GM12874 (cell line): ENCODE data around the gene SCAMP4.

Experiments
- CTCF ChIP-seq: IDR thresholded peaks from 2 replicates; pipeline ENCODE4 v1.5.1; 2011; ENCODE audit warnings: low read depth, mild to moderate bottlenecking, control low read depth, low read length, moderate library complexity; ENCODE audit not compliant: insufficient read depth

SCAMP4 gene

GRCh38 chr19:1871140-1871597 lies 34.0 kb upstream of the SCAMP4 start:
- TF ChIP-seq CTCF: no peak

- TF ChIP-seq CTCF: no peak
These were observed 33.6 kb upstream of the SCAMP4 start for GRCh38 chr19:1871630-1872029.

- no peak for TF ChIP-seq CTCF
These were observed 32.2 kb upstream of the SCAMP4 start for GRCh38 chr19:1872807-1873523.

GRCh38 chr19:1873524-1874473 lies 31.4 kb upstream of the SCAMP4 start:
- no peak for TF ChIP-seq CTCF

- TF ChIP-seq CTCF: no peak
These were observed 30.5 kb upstream of the SCAMP4 start for GRCh38 chr19:1874554-1875185.

- no peak for TF ChIP-seq CTCF
These were observed 29.3 kb upstream of the SCAMP4 start for GRCh38 chr19:1875646-1876495.
